Heart left ventricle (tissue), 16 donors: ENCODE measurements around the gene ARHGAP24. TPM values are rescaled to one million over a fixed set of nuclear protein-coding genes. Genes with fewer than 3 reads are reported as not detected.
"Not testable (repeated sequence)": the region's sequence is repeated elsewhere in the genome, so short reads cannot be mapped to it uniquely, and the experiment has no call there.

Source experiments
- ATAC-seq, 4 donors: fragments of 200-7000 bp; cut with Tn5 transposase; one replicate each; pipeline ENCODE4 v1.9.1; 2020 to 2022; ENCODE audit warnings: moderate library complexity in 4 of 4, mild to moderate bottlenecking in 3 of 4, moderate number of reproducible peaks in 1 of 4
- DNase-seq, 5 donors: peaks; one replicate each; pipeline ENCODE4 v3.0.0-alpha.2; 2020
- H3K27ac ChIP-seq, 12 donors: fragments of 200-600 bp; sonication (generic) in 4 of 12; one replicate each; pipeline versions ENCODE4 v1.5.0 to v1.8.0; 2016 to 2022; ENCODE audit warnings: mild to moderate bottlenecking in 2 of 12
- H3K27me3 ChIP-seq, 9 donors: fragments of 200-600 bp; sonication (generic) in 2 of 9; one replicate each; pipeline versions ENCODE4 v1.5.1 to v1.8.0; 2016 to 2022; ENCODE audit warnings: mild to moderate bottlenecking in 3 of 9
- H3K36me3 ChIP-seq, 9 donors: fragments of 200-600 bp; sonication (generic) in 2 of 9; one replicate each; pipeline versions ENCODE4 v1.5.0 to v1.8.0; 2018 to 2022; ENCODE audit warnings: mild to moderate bottlenecking in 2 of 9
- H3K4me1 ChIP-seq, 12 donors: fragments of 200-600 bp; sonication (generic) in 4 of 12; one replicate each; pipeline versions ENCODE4 v1.5.0 to v1.8.0; 2016 to 2022; ENCODE audit warnings: mild to moderate bottlenecking in 3 of 12
- H3K4me3 ChIP-seq, 12 donors: fragments of 200-600 bp; sonication (generic) in 4 of 12; one replicate each; pipeline versions ENCODE4 v1.5.0 to v1.8.0; 2017 to 2022; ENCODE audit warnings: mild to moderate bottlenecking in 9 of 12, moderate library complexity in 4 of 12
- H3K9me3 ChIP-seq, 12 donors: fragments of 200-600 bp; sonication (generic) in 4 of 12; one replicate each; pipeline versions ENCODE4 v1.5.0 to v1.8.0; 2016 to 2022; ENCODE audit warnings: mild to moderate bottlenecking in 1 of 12
- POLR2A ChIP-seq, 2 donors: fragments of 450-650 bp; IDR thresholded peaks; one replicate each; pipeline ENCODE4 v1.6.1; 2017; ENCODE audit warnings: antibody characterized with exemption in 2 of 2, mild to moderate bottlenecking in 2 of 2, moderate library complexity in 2 of 2
- WGBS, 4 donors: extraction: QIAGEN DNeasy Blood & Tissue Kit in 2 of 4; methylation state at CpG; one replicate each; pipeline versions ENCODE4 v1.1.5 to v1.1.7; 2013 to 2018; 5-methylcytosine and 5-hydroxymethylcytosine counted together
- intact Hi-C, 10 donors: fragments of 100-400 bp; cut with DNase I; formaldehyde crosslinking; loops; one replicate each; pipeline versions ENCODE4 v1.11.1 to v1.14.2; 2022
- polyA plus RNA-seq, 2 donors: library from polyadenylated mRNA; stranded (reverse); fragments of 200-250 nt; gene quantifications; one replicate each; pipeline ENCODE4 v1.2.3, GENCODE V29; 2013
- total RNA-seq, 9 donors: library from RNA; depleted of rRNA in 2 of 9; stranded (reverse); fragments of >200 nt in 2 of 9; fragmentation: NEBNext Ultra II Directional in 3 of 9; extraction: Animal tissue kit (Norgen Biotek cat#: 25700) in 3 of 9; gene quantifications; one replicate each; pipeline versions ENCODE4 v1.1.0 to v1.2.4, GENCODE V29; 2016 to 2023
- TF ChIP-seq, protein P1 (sequence below), 12 donors: fragments of 200-600 bp; sonication (generic) in 4 of 12; IDR thresholded peaks; one replicate each; pipeline versions ENCODE4 v1.5.0 to v1.8.0; 2018 to 2022; ENCODE audit warnings: antibody characterized with exemption in 12 of 12, mild to moderate bottlenecking in 5 of 12
- donor health status: ischemic (EF 13 %, LVEDD 7.1; RV severe dilation, severe dysfunction).
- donor health status: healthy with polysubstance abuse.
- donor health status: DM: no; HTN: yes; CAD: no.
- donor health status: DM: no; HTN: no; CAD: no.
- donor health status: ischemic (EF 25% LVEDD 6.9; RV normal size, moderate dysfunction).
- donor health status: ischemic (EF 25% LVEDD 5.7; RV mildly dilated, moderate dysfunction).
- donor health status: healthy.
- donor health status: DM: yes; HTN: yes; CAD: no.
- donor health status: ischemic (EF 35%, LVEDD 5.7; RV mildly dilated, moderate dysfunction).
- donor health status: nonischemic (EF 11% LVEDD 7.7; RV severe dilation, severe dysfunction).
- donor health status: DM: yes; HTN: yes; CAD: no.
- donor health status: PGD.
- donor health status: ischemic (EF 29% LVEDD 5.4; RV normal size, mild dysfunction).
- donor health status: nonischemic (EF 23%, LVEDD 6.1; RV moderate dilation, normal function).

ARHGAP24 gene
- total and polyA plus RNA-seq, 11 donors, result 4.5 to 36.9 (median 18.9) TPM

- intact Hi-C loops, result no loop called here
- Histone ChIP-seq H3K27me3 (no peaks in the 10 kb centered on the region), H3K4me3 (no peak overlapping the region), H3K9me3 (no peaks in the 10 kb centered on the region), H3K36me3 (no peaks in the 10 kb centered on the region), H3K4me1 (peaks cover 0 to 17% (median 5%) of the 10 kb centered on the region in 12 donors), H3K27ac (no peak overlapping the region)
- 94 to 96% (median 95%) methylated on average over 2 of the region's 2 CpGs for WGBS, 4 donors
- ATAC-seq (no peak), DNase-seq (no peak)
- no peak for TF ChIP-seq POLR2A (IDR thresholded peaks at IDR 0.05)
Observed at GRCh38 chr4:85907001-85907400, 432.1 kb downstream of the ARHGAP24 start.

- no peak overlapping the region for H3K27ac ChIP-seq
- ATAC-seq, result peak; percentile 73 to 93 (median 84)
- peaks cover 0 to 17% (median 0%) of the 10 kb centered on the region in 12 donors for H3K4me1 ChIP-seq
- H3K9me3 ChIP-seq, result no peaks in the 10 kb centered on the region
- H3K27me3 ChIP-seq, result no peaks in the 10 kb centered on the region
- intact Hi-C loops, result loop anchor here in 2 of 10 donors (5.0 to 10.0 kb wide), 2 partner anchors 45 to 57 kb away; no protein-coding TSS in a partner anchor
- 54 to 77% (median 55%) methylated on average over 8 to 10 of the region's 10 CpGs for WGBS, 4 donors
- TF ChIP-seq POLR2A (IDR thresholded peaks at IDR 0.05), result no peak
- TF ChIP-seq, protein P1, sequence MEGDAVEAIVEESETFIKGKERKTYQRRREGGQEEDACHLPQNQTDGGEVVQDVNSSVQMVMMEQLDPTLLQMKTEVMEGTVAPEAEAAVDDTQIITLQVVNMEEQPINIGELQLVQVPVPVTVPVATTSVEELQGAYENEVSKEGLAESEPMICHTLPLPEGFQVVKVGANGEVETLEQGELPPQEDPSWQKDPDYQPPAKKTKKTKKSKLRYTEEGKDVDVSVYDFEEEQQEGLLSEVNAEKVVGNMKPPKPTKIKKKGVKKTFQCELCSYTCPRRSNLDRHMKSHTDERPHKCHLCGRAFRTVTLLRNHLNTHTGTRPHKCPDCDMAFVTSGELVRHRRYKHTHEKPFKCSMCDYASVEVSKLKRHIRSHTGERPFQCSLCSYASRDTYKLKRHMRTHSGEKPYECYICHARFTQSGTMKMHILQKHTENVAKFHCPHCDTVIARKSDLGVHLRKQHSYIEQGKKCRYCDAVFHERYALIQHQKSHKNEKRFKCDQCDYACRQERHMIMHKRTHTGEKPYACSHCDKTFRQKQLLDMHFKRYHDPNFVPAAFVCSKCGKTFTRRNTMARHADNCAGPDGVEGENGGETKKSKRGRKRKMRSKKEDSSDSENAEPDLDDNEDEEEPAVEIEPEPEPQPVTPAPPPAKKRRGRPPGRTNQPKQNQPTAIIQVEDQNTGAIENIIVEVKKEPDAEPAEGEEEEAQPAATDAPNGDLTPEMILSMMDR (IDR thresholded peaks at IDR 0.05), result no peak
- H3K4me3 ChIP-seq, result no peak overlapping the region
- peak; percentile 32 to 61 (median 49) for DNase-seq
- H3K36me3 ChIP-seq, result no peaks in the 10 kb centered on the region
Observed at GRCh38 chr4:85909851-85910250, 434.9 kb downstream of the ARHGAP24 start.

DNA sequence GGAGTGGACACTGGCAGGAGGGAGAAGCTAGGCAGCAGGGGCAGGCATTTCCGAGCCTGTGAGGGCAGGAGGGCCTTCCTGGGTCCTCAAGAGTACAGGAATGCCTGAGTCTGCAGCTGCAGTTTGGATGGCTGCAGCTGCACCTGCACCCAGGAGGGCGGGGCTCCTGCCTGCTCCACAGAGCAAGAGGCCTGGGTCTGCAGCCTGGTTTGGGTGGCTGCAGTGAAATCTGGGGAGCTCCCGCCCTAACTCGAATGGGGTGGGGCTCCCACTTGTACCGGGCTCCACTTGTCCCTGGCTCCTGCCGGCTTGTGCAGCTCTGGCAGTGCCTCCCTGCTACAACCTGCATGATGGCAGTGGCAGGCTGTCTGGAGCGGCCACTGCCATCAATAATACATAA is 436.0 kb downstream of the ARHGAP24 start:
- Histone ChIP-seq H3K4me1 (peaks cover 0 to 11% (median 0%) of the 10 kb centered on the region in 12 donors), H3K36me3 (no peaks in the 10 kb centered on the region), H3K9me3 (peaks cover 0 to 5% (median 0%) of the 10 kb centered on the region in 12 donors), H3K27ac (no peak overlapping the region), H3K4me3 (no peak overlapping the region), H3K27me3 (no peaks in the 10 kb centered on the region)
- ATAC-seq (peak in 2 of 4 donors; percentile 16 to 27), DNase-seq (no peak)
- intact Hi-C loops, result loop anchor here in 2 of 10 donors (5.0 to 10.0 kb wide), 2 partner anchors 46 to 56 kb away; no protein-coding TSS in a partner anchor
- WGBS, 4 donors, result 83 to 93% (median 89%) methylated on average over 5 to 7 of the region's 7 CpGs
- no peak for TF ChIP-seq POLR2A (IDR thresholded peaks at IDR 0.05)

GRCh38 chr4:85913931-85914694 is 439.2 kb downstream of the ARHGAP24 start:
- intact Hi-C loops, result loop anchor here in 2 of 10 donors (5.0 to 10.0 kb wide), 2 partner anchors 49 to 53 kb away; no protein-coding TSS in a partner anchor
- no peak overlapping the region for H3K4me3 ChIP-seq
- H3K4me1 ChIP-seq, result peaks cover 0 to 10% (median 0%) of the 10 kb centered on the region in 12 donors
- no peak overlapping the region for H3K27ac ChIP-seq
- ATAC-seq, result no peak
- H3K36me3 ChIP-seq, result no peaks in the 10 kb centered on the region
- no peak for DNase-seq
- H3K27me3 ChIP-seq, result no peaks in the 10 kb centered on the region
- WGBS, 4 donors, result 96 to 97% (median 96%) methylated on average over 5 of the region's 5 CpGs
- TF ChIP-seq, protein P1 (IDR thresholded peaks at IDR 0.05), result no peak
- no peak for TF ChIP-seq POLR2A (IDR thresholded peaks at IDR 0.05)
- H3K9me3 ChIP-seq, result peaks cover 0 to 5% (median 0%) of the 10 kb centered on the region in 12 donors

- H3K4me3 ChIP-seq, DNase-seq, H3K4me1 ChIP-seq, ATAC-seq, H3K9me3 ChIP-seq, H3K27me3 ChIP-seq, H3K36me3 ChIP-seq, H3K27ac ChIP-seq: not testable (repeated sequence)
- WGBS, 4 donors, result 64 to 96% (median 69%) methylated on average over 6 of the region's 6 CpGs
- intact Hi-C loops, result loop anchor here in 1 of 10 donors (10.0 kb wide), 1 partner anchor 51 kb away; no protein-coding TSS in a partner anchor
Observed at GRCh38 chr4:85915570-85915969, 440.6 kb downstream of the ARHGAP24 start.
